Activated naive CD8-positive, alpha-beta T cell treated with anti-CD3 and anti-CD28 coated beads for 36 hours (primary cell): ENCODE measurements around the gene KRT38. TPM values are rescaled to one million over a fixed set of nuclear protein-coding genes. Genes with fewer than 3 reads are reported as not detected.

Source experiments
- total RNA-seq, 2 experiments: library from RNA; stranded (reverse); gene quantifications; one replicate each; pipeline ENCODE4 v1.2.3, GENCODE V29; 2021

The KRT38 gene
- total RNA-seq, 2 experiments from 2014 or later: not detected

Other genes starting within 250 kb of the KRT38 start
- not detected for gene KRTAP9-2, start 214.3 kb downstream of the KRT38 start, total RNA-seq
- not detected for gene KRTAP9-3, start 208.5 kb downstream of the KRT38 start, total RNA-seq
- gene KRTAP9-8, start 203.0 kb downstream of the KRT38 start, total RNA-seq: not detected
- not detected for gene KRTAP9-4, start 191.3 kb downstream of the KRT38 start, total RNA-seq
- not detected for gene KRTAP9-9, start 185.6 kb downstream of the KRT38 start, total RNA-seq
- not detected for gene KRTAP9-6, start 175.6 kb downstream of the KRT38 start, total RNA-seq
- gene KRTAP9-7, start 165.3 kb downstream of the KRT38 start, total RNA-seq: not detected
- gene KRTAP29-1, start 138.1 kb downstream of the KRT38 start, total RNA-seq: not detected
- gene KRTAP16-1, start 131.7 kb downstream of the KRT38 start, total RNA-seq: not detected
- gene KRTAP17-1, start 125.3 kb downstream of the KRT38 start, total RNA-seq: not detected
- not detected for gene KRT33A, start 90.2 kb downstream of the KRT38 start, total RNA-seq
- gene KRT33B, start 71.2 kb downstream of the KRT38 start, total RNA-seq: not detected
- gene KRT34, start 58.7 kb downstream of the KRT38 start, total RNA-seq: not detected
- gene KRT31, start 43.4 kb downstream of the KRT38 start, total RNA-seq: not detected
- not detected for gene KRT37, start 16.4 kb downstream of the KRT38 start, total RNA-seq
- gene KRT32, start 26.4 kb upstream of the KRT38 start, total RNA-seq: not detected
- not detected for gene KRT35, start 40.2 kb upstream of the KRT38 start, total RNA-seq
- not detected for gene KRT36, start 48.9 kb upstream of the KRT38 start, total RNA-seq
- not detected for gene KRT13, start 64.6 kb upstream of the KRT38 start, total RNA-seq
- not detected for gene KRT15, start 77.9 kb upstream of the KRT38 start, total RNA-seq
- gene KRT19, start 87.3 kb upstream of the KRT38 start, total RNA-seq: not detected
- gene KRT9, start 131.1 kb upstream of the KRT38 start, total RNA-seq: not detected
- not detected for gene KRT14, start 145.9 kb upstream of the KRT38 start, total RNA-seq
- not detected for gene KRT16, start 171.8 kb upstream of the KRT38 start, total RNA-seq
- not detected for gene KRT17, start 183.6 kb upstream of the KRT38 start, total RNA-seq
- gene EIF1, start 247.9 kb upstream of the KRT38 start, total RNA-seq: 1,000 to 10,000 TPM; 1,196 to 1,277 TPM